ENCODE data around the gene THUMPD1. TPM values are rescaled to one million over a fixed set of nuclear protein-coding genes. Genes with fewer than 3 reads are reported as not detected.
A peak's percentile ranks its signal among the peaks of the same experiment; 100 is the strongest.
"Not testable (repeated sequence)": the region's sequence is repeated elsewhere in the genome, so short reads cannot be mapped to it uniquely, and the experiment has no call there.

The THUMPD1 gene
- total RNA-seq, 4 donors from 2014 or later = 37.6 to 139 (median 50.2) TPM

DNA sequence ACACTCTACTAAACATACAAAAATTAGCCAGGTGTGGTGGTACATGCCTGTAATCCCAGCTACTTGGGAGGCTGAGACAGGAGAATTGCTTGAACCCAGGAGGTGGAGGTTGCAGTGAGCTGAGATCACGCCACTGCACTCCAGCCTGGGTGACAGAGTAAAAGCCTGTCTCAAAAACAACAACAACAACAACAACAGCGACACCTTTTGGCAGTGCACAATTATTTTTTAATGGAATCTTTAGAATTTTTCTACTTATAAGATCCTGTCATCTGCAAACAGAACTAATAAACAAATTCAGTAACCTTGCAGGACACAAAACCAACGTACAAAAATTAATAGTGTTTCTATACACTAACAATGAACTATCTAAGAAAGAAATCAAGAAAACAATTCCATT, 33.5 kb downstream of the THUMPD1 start:
- DNase-seq; H3K36me3 ChIP-seq; H3K27me3 ChIP-seq; H3K9me3 ChIP-seq; H3K4me3 ChIP-seq; H3K27ac ChIP-seq; intact Hi-C loops (cut with DNase I; ENCODE audit: low total_unique reads); H3K4me1 ChIP-seq: not testable (repeated sequence)
- TF ChIP-seq, protein P1, sequence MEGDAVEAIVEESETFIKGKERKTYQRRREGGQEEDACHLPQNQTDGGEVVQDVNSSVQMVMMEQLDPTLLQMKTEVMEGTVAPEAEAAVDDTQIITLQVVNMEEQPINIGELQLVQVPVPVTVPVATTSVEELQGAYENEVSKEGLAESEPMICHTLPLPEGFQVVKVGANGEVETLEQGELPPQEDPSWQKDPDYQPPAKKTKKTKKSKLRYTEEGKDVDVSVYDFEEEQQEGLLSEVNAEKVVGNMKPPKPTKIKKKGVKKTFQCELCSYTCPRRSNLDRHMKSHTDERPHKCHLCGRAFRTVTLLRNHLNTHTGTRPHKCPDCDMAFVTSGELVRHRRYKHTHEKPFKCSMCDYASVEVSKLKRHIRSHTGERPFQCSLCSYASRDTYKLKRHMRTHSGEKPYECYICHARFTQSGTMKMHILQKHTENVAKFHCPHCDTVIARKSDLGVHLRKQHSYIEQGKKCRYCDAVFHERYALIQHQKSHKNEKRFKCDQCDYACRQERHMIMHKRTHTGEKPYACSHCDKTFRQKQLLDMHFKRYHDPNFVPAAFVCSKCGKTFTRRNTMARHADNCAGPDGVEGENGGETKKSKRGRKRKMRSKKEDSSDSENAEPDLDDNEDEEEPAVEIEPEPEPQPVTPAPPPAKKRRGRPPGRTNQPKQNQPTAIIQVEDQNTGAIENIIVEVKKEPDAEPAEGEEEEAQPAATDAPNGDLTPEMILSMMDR (IDR thresholded peaks at IDR 0.05) = peak in 3 of 4 experiments; percentile 11 to 17 (median 16)

DNA sequence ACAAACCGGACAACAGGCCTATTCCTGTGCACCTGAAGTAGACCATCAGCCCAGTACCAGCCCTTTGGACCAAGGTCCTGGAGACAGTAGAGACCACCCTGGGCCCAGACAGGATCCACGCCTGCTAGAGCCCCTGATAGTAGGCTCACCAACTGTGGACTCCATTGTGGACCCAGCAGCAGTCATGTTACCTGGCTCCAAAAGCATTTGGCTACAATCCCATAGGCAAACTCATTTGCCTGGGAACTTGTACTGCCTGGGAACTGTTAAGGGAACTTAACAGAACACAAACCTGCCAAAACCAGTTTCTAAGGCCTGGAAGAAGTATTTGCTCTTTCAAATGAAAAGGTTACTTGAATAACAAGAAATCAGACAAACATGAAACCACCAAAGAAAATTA, 34.2 kb downstream of the THUMPD1 start:
- intact Hi-C loops (cut with DNase I; ENCODE audit: low total_unique reads) = no loop called here
- no peaks in the 10 kb centered on the region for H3K27me3 ChIP-seq
- H3K9me3 ChIP-seq = no peaks in the 10 kb centered on the region
- H3K4me3 ChIP-seq = no peak overlapping the region
- DNase-seq = no peak
- no peaks in the 10 kb centered on the region for H3K36me3 ChIP-seq
- no peak overlapping the region for H3K27ac ChIP-seq
- H3K4me1 ChIP-seq = no peaks in the 10 kb centered on the region
- TF ChIP-seq, protein P1 (IDR thresholded peaks at IDR 0.05) = no peak
- no peak for TF ChIP-seq POLR2A (IDR thresholded peaks at IDR 0.05)

DNA sequence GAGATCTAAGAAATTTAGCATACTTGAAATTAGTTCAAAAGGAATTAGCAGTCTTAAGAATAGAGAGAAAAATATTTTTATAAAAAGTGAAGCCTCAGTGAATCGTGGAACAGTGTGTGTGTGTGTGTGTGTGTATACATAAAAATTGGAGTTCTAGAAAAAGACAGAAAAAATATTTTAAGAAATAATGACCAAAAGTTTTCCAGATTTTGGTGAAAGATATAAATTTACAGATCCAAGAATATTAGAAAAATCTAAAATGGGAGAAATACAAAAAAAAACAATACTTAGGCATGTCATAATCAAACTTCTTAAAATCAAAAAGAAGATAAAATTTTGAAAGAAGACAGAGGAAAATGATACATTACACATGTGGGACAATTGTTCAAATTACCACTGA, 35.6 kb downstream of the THUMPD1 start:
- H3K4me3 ChIP-seq; H3K27me3 ChIP-seq; H3K36me3 ChIP-seq; H3K27ac ChIP-seq; H3K9me3 ChIP-seq; DNase-seq; intact Hi-C loops (cut with DNase I; ENCODE audit: low total_unique reads); H3K4me1 ChIP-seq: not testable (repeated sequence)

DNA sequence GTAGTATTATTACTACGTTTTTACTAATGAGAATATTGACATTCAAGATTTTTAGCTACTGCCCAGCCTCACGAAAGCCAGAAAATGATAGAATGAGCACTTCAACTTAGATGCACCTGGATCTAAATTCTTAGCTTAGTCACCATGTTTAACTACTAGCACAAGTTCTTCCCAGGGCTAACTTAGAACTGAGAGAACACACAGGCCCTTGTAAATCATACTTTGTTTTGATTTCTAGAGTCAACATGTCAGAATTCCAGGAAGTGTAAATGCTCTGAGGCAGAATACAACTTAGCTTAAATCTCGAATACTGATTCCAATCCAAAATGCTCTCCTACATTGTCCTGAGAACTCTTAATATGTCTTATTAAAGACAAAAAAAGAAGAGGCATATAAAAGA, 37.3 kb downstream of the THUMPD1 start:
- Histone ChIP-seq H3K9me3 (no peaks in the 10 kb centered on the region), H3K36me3 (no peaks in the 10 kb centered on the region), H3K27me3 (no peaks in the 10 kb centered on the region), H3K4me1 (no peaks in the 10 kb centered on the region), H3K27ac (peak overlapping the region; percentile 28 to 56), H3K4me3 (no peak overlapping the region)
- intact Hi-C loops (cut with DNase I; ENCODE audit: low total_unique reads) = no loop called here
- DNase-seq = no peak
- TF ChIP-seq, protein P1 (IDR thresholded peaks at IDR 0.05) = no peak
- no peak for TF ChIP-seq POLR2A (IDR thresholded peaks at IDR 0.05)

DNA sequence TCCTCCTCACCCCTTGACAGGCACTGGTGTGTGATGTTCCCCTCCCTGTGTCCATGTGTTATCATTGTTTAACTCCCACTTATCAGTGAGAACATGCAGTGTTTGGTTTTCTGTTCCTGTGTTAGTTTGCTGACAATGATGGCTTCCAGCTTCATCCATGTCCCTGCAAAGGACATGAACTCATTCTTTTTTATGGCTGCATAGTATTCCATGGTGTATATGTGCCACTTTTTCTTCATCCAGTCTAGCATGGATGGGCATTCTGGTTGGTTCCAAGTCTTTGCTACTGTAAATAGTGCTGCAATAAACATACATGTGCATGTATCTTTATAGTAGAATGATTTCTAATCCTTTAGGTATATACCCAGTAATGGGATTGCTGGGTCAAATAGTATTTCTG, 39.9 kb downstream of the THUMPD1 start:
- H3K36me3 ChIP-seq; intact Hi-C loops (cut with DNase I; ENCODE audit: low total_unique reads); DNase-seq; H3K4me3 ChIP-seq; H3K27me3 ChIP-seq; H3K27ac ChIP-seq; H3K4me1 ChIP-seq; H3K9me3 ChIP-seq: not testable (repeated sequence)

DNA sequence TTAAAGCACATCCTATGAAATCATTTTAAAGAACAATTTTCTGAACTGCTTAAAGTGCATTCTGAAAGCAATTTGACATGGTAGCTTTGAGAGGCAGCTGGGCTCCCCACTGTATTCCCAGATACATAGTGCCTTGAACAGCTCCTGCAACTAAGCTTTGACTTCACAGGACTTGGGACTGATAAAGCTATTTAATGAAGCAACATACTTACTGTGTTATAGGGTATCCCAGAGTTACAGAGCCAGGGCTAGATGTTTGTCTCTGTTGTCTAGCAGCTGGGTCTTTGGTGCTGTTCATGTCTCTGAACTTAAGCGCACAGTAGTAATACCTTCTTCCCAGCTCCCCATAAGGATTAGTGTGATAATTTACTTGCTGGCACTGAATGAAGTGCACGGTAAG, 45.0 kb downstream of the THUMPD1 start:
- Histone ChIP-seq H3K27me3 (no peaks in the 10 kb centered on the region), H3K4me1 (no peaks in the 10 kb centered on the region), H3K36me3 (no peaks in the 10 kb centered on the region), H3K4me3 (no peak overlapping the region), H3K27ac (no peak overlapping the region), H3K9me3 (no peaks in the 10 kb centered on the region)
- intact Hi-C loops (cut with DNase I; ENCODE audit: low total_unique reads) = no loop called here
- TF ChIP-seq, protein P1 (IDR thresholded peaks at IDR 0.05) = no peak
- no peak for TF ChIP-seq POLR2A (IDR thresholded peaks at IDR 0.05)
- DNase-seq = no peak
